T-helper 17 cell (primary cell): ENCODE data around the gene ZNF574. TPM values are rescaled to one million over a fixed set of nuclear protein-coding genes. Genes with fewer than 3 reads are reported as not detected.

Experiments used
- ATAC-seq: fragments of 150-1000 bp; cut with Tn5 transposase; 2 replicates; pipeline ENCODE4 v1.10.0; 2021; ENCODE audit warnings: mild to moderate bottlenecking, moderate library complexity
- DNase-seq, 3 donors: peaks; one replicate each; pipeline versions ENCODE4 v3.0.0 to v3.0.0-alpha.2; 2020 to 2021
- H3K9me3 ChIP-seq: one replicate; pipeline ENCODE4 v1.7.0; 2013; ENCODE audit warnings: low read length, mild to moderate bottlenecking; ENCODE audit not compliant: control insufficient read depth, poor library complexity, severe bottlenecking
- H3K27ac Mint-ChIP-seq: one replicate; pipeline ENCODE4 v1.8.0; 2022; ENCODE audit warnings: mild to moderate bottlenecking, moderate library complexity, mixed read lengths
- H3K27me3 Mint-ChIP-seq: one replicate; pipeline ENCODE4 v1.8.0; 2022; ENCODE audit warnings: mixed read lengths
- H3K36me3 Mint-ChIP-seq: one replicate; pipeline ENCODE4 v1.8.0; 2022; ENCODE audit warnings: low read depth, mixed read lengths
- H3K4me1 Mint-ChIP-seq: one replicate; pipeline ENCODE4 v1.8.0; 2022; ENCODE audit warnings: mild to moderate bottlenecking, mixed read lengths
- H3K4me3 Mint-ChIP-seq: one replicate; pipeline ENCODE4 v1.8.0; 2022; ENCODE audit warnings: mild to moderate bottlenecking, moderate library complexity, mixed read lengths
- total RNA-seq, 4 donors: library from RNA in 2 of 4; stranded (reverse) in 2 of 4; gene quantifications; one replicate each; pipeline ENCODE4 v1.2.3 and lab custom pipeline; 2022 to 2026

Gene ZNF574
- total RNA-seq, 2 donors from 2014 or later: 23.1 to 23.6 TPM

DNA sequence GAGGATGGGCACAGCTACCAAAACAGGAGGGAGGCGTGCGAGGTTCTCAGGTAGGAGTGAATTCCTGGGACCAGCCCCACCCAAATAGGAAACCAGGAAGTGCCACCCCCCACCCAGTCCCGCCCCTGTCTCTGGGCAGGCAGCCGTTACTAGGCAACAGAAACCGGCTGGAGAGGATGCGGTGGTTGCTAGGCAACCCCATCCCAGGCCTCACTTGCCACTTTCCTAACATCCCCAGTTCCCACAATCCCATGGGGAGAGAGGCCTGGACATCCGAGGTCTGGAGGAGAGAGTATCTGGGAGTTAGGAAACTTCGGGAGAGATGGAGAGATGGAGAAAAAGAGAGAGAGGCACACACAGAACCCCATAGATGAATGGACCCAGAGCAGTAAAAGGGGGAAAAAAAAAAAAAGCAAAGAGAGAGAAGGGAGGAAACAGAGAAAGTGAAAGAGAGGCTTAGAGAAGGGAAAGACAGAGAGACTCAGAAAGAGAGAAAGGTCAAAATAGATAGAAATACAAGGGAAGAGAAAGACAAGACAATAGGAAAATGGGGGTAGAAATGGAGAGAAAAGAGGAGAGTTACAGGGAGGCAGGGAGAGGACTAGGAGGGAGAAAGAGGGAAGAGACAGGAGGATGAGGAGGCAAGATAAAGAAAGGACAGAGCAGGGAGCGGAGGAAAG is 9.8 kb upstream of the ZNF574 start:
- peaks cover 15% of the 10 kb centered on the region for H3K27me3 Mint-ChIP-seq
- no peak for ATAC-seq
- no peak for DNase-seq
- peak overlapping the region; percentile 5 for H3K4me3 Mint-ChIP-seq
- no peak overlapping the region for H3K27ac Mint-ChIP-seq
- no peaks in the 10 kb centered on the region for H3K9me3 ChIP-seq
- peaks cover 3% of the 10 kb centered on the region for H3K36me3 Mint-ChIP-seq
- peaks cover 11% of the 10 kb centered on the region for H3K4me1 Mint-ChIP-seq

DNA sequence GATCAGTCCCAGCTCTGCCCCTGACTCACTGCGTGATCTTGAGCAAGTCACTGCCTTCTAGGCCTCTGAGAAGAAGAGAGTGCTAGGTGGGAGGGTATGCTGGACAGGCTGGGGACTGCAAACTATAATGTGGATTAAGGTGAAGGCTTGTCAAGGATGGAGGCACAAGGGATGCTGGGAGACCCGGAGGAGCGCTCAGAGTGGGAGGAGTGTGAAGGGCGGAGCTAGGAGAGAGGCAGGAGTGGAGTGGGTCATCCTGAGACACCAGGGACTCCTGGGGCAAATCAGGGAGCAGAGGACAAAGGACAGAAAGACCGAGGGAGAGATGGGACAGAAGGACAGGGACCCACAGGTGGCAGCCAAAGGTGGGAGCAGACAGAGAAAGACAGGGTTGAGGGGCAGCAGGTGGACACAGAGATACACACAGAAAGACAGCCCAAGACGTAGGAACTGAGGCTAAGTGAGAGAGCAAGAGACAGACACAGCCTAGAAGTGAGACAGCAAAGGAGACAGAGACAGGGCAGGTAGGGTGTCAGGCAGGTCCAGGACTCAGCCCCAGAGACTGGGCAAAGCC is 8.6 kb upstream of the ZNF574 start:
- ATAC-seq (no peak), DNase-seq (no peak)
- Mint-ChIP-seq H3K4me1 (peaks cover 7% of the 10 kb centered on the region), H3K36me3 (no peaks in the 10 kb centered on the region), H3K27ac (no peak overlapping the region), H3K27me3 (peaks cover 9% of the 10 kb centered on the region), H3K4me3 (no peak overlapping the region)
- no peaks in the 10 kb centered on the region for H3K9me3 ChIP-seq

DNA sequence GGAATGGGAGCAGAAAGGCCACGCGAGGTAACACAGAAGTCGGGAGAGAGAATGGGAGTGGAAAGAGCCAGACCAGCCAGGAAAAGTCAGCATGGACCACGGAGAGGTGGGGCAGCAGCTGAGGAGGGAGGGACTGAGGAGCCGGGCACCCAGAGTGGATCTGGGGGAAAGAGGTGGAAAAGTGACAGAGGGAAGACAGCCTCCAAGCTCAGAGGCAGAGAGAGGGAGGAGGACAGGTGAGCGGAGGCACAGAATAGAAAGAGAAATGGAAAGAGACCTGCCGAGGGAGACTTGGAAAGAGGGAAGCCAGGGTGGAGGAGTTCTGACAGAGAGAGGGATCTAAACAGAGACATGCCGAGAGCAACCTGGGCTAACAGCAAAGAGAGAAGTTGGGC is 7.6 kb upstream of the ZNF574 start:
- DNase-seq (no peak), ATAC-seq (no peak)
- H3K27ac Mint-ChIP-seq: no peak overlapping the region
- H3K4me1 Mint-ChIP-seq: peaks cover 6% of the 10 kb centered on the region
- no peak overlapping the region for H3K4me3 Mint-ChIP-seq
- H3K27me3 Mint-ChIP-seq: peaks cover 1% of the 10 kb centered on the region
- H3K9me3 ChIP-seq: no peaks in the 10 kb centered on the region
- H3K36me3 Mint-ChIP-seq: no peaks in the 10 kb centered on the region

DNA sequence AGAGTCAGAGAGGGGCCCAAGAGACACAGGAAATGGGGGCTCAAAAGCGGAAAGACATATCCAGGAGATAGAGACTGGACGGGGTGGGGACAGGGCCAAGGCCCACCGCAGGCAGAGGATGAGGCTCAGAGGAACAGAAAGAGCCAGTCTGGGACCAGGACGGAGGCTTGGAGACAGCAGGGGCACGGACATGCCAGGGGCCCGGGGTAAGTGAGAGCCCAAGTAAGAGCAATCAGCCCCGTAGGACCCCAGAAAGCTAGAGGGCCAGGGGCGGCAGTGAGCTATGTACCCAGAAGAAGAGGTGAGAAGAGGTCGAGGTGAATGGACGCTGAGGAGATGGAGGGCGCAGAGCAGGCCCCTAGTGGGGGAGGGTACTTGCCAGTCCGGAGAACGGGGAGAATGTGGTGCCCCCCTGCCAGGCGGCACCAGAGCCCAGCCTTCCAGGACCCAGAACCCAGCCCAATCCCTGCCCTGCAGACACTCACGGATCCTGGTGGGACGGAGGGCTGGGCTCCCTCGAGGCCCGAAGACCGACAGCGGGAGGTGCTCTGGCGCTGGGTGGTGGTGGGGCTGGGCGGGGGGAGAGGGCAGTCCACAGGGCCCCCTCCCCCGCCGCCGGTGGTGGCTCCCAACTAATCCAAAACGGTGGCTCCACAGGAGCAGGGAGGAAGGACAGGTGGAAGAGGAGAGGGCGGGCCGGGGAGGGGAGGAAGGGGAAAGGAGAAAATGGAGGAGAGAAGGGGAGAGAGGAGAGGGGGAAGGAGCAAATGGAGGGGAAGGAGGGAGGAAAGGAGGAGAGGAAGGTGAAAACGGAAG is 7.0 kb upstream of the ZNF574 start:
- no peaks in the 10 kb centered on the region for H3K27me3 Mint-ChIP-seq
- H3K9me3 ChIP-seq: no peaks in the 10 kb centered on the region
- DNase-seq: no peak
- no peaks in the 10 kb centered on the region for H3K36me3 Mint-ChIP-seq
- H3K27ac Mint-ChIP-seq: no peak overlapping the region
- peaks cover 4% of the 10 kb centered on the region for H3K4me1 Mint-ChIP-seq
- no peak for ATAC-seq
- H3K4me3 Mint-ChIP-seq: no peak overlapping the region

DNA sequence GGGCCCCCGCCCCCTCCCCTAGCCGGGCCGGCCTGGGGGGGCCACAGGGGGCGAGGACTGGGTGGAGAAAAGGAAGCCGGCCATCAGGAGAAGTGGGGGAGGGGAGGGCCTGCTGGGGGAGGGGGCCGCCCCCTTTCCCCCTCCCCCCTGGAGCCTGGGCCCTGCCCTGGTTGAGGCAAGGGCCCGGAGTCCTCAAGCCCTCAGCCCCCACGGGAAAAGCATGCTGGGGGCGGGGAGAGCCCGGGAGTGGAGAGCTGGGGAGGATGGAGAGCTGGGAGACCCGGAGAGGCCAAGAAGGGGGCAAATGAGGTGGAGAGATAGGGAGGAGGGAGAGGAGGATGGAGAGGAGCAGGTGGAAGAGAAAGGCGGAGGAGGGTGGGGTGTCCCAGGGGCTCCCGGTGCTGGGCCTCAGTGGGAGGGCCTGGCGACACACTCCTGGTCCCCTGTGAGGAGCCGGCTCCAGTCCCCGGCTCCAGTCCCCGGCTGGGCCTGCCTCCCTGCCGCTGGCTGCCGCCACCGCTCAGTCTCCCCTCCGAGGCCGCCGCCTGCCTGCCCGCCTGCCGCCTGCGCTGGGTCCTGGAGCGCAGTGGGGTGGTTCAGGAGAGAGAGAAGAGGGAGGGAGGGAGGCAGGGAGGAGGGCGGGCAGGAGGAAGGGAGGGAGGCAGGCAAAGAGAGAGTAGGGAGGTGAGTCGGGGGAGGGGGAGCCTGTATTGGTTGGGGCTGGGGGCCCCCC is 6.2 kb upstream of the ZNF574 start, which contains the start of gene GRIK5:
Gene GRIK5 (minus strand): TSS at position 588 of the 733 bp plus-strand sequence. CDS start 4,436 bp downstream, outside the sequence.
- no peaks in the 10 kb centered on the region for H3K27me3 Mint-ChIP-seq
- no peak within 1 kb of the TSS for H3K4me3 Mint-ChIP-seq
- no peaks in the 10 kb centered on the region for H3K36me3 Mint-ChIP-seq
- ATAC-seq: no peak
- H3K27ac Mint-ChIP-seq: no peak within 1 kb of the TSS
- no peak for DNase-seq
- no peaks in the 10 kb centered on the region for H3K9me3 ChIP-seq
- H3K4me1 Mint-ChIP-seq: no peaks in the 10 kb centered on the region

DNA sequence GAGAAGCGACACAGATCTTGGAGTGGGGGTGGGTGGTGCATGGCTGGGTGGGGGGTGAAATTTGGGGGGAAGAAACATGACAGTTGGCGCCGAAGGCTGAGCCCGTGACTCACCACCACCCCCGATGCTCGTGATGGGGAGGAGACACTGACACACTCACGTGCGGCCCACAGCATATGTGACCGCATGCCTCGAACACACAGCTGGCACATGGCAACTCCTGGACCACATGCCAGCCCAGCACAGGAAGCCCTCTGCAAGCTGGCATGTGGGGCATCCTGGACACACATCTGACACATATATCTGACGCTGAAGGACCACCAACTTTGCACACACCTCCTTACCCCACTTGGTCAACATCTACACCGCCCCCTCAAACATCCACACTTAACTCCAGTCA is 4.7 kb upstream of the ZNF574 start:
- no peaks in the 10 kb centered on the region for H3K9me3 ChIP-seq
- Mint-ChIP-seq H3K4me3 (no peak overlapping the region), H3K36me3 (peaks cover 3% of the 10 kb centered on the region), H3K4me1 (peaks cover 9% of the 10 kb centered on the region), H3K27ac (no peak overlapping the region), H3K27me3 (no peaks in the 10 kb centered on the region)
- DNase-seq: no peak
- no peak for ATAC-seq

DNA sequence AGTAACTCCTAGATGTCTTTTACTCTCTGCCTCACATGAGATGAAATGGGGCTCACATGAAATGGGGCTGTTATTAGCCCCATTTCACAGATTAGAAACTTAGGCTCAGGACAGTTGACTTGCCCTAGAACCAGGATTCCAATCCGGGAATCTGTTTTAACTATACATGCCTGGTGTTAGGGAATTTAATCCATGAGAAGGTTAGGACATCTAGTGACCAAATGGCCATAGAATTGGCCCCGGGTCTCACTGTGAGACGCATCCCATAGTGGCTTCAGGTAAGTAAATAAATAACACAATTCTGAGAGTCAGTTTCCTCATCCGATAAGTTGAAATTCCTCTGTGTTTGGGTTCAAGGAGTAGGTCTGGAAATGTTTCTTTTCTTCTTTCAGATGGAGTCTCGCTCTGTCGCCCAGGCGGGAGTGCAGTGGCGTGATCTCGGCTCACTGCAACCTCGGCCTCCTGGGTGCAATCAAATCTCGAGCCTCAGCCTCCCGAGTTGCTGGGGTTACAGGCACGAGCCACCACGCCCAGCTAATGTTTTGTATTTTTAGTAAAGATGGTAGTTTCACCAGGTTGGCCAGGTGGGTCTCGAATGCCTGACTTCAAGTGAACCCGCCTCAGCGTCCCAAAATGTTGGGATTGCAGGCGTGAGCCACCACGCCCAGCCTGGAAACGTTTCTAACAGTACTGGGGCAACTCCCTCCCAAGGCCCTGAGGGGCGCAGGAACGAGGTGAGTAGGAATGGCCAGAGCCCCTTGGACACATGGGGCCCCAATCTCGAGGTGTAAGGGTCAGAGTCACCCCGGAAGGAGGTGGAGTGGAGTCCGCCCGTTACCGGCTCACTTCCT is 1.2 kb upstream of the ZNF574 start:
- Mint-ChIP-seq H3K27me3 (no peaks in the 10 kb centered on the region), H3K4me3 (peak overlapping the region; percentile 92), H3K36me3 (peaks cover 3% of the 10 kb centered on the region), H3K27ac (peak overlapping the region; percentile 97), H3K4me1 (peaks cover 31% of the 10 kb centered on the region)
- H3K9me3 ChIP-seq: no peaks in the 10 kb centered on the region
- ATAC-seq (no peak), DNase-seq (no peak)

DNA sequence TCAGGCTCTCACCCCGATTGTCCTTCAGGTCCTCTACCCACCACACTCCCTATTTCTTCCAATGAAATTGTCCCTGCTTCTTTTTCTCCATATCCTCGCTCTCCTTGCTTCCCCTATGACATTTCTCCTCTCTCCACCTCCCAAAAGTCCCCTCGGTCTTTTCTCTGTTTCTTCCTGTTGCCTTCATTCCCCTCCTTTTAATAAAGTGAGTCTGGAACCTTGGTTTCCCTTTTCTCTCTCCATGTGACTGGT is 676 bp upstream of the ZNF574 start:
- no peaks in the 10 kb centered on the region for H3K27me3 Mint-ChIP-seq
- no peaks in the 10 kb centered on the region for H3K9me3 ChIP-seq
- peaks cover 31% of the 10 kb centered on the region for H3K4me1 Mint-ChIP-seq
- H3K36me3 Mint-ChIP-seq: peaks cover 3% of the 10 kb centered on the region
- peak overlapping the region; percentile 92 for H3K4me3 Mint-ChIP-seq
- ATAC-seq (peak; percentile 0), DNase-seq (no peak)
- H3K27ac Mint-ChIP-seq: peak overlapping the region; percentile 97

DNA sequence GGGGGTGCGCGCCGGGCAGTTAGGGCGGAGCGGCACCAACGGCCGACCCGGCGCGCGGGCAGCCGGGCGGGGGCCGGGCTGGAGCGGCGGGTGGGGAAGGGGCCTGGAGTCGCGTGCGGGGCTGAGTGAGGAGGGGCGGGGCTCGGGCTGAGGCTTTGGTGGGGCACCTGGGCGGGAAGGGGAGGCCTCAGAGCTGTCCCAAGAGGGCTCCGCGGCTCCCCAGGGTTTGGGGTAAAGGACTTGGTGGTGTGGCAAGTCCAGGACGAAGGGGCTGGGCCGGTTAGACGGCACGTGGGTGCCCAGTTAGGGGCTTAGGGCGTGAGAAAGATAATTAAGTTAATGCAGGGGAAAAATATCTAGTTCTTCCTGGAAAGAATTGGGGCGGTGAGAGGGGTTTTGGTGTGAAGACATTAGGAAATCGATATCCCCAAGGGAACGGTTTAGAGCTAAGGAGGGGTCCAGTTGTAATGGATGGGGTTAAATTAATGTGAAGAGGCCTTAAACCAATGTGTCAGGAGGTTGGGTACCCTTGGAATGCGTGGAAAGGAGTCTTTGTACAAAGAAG is 496 bp downstream of the ZNF574 start:
- peak overlapping the region; percentile 97 for H3K27ac Mint-ChIP-seq
- peaks cover 3% of the 10 kb centered on the region for H3K36me3 Mint-ChIP-seq

DNA sequence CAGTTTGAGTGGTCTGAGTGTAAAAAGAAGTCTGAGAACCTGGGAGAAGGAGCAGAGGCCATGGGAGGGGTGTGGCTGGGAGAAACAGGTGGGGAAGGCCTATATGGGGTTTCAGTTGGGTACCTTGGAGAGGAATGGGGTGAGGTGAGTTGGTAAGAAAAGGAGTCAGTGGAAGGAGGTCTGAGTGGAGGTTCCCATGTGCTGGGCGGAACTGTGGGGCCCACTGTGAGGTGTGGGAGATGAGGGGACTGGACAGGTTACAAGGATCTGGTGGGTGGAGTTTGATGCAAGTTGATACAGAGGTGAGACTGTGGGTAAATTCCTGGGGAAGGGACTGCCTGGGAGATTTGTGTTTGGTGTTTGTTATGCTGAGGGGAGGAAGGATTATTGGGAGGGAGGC is 2.1 kb downstream of the ZNF574 start:
- H3K36me3 Mint-ChIP-seq: peaks cover 3% of the 10 kb centered on the region

More for the DNA sequence above, 496 bp downstream of the ZNF574 start:
- ATAC-seq (peak; percentile 0), DNase-seq (peak in 2 of 3 donors; percentile 22 to 39)
- H3K4me3 Mint-ChIP-seq: peak overlapping the region; percentile 92
- peaks cover 33% of the 10 kb centered on the region for H3K4me1 Mint-ChIP-seq
- H3K27me3 Mint-ChIP-seq: no peaks in the 10 kb centered on the region
- no peaks in the 10 kb centered on the region for H3K9me3 ChIP-seq

DNA sequence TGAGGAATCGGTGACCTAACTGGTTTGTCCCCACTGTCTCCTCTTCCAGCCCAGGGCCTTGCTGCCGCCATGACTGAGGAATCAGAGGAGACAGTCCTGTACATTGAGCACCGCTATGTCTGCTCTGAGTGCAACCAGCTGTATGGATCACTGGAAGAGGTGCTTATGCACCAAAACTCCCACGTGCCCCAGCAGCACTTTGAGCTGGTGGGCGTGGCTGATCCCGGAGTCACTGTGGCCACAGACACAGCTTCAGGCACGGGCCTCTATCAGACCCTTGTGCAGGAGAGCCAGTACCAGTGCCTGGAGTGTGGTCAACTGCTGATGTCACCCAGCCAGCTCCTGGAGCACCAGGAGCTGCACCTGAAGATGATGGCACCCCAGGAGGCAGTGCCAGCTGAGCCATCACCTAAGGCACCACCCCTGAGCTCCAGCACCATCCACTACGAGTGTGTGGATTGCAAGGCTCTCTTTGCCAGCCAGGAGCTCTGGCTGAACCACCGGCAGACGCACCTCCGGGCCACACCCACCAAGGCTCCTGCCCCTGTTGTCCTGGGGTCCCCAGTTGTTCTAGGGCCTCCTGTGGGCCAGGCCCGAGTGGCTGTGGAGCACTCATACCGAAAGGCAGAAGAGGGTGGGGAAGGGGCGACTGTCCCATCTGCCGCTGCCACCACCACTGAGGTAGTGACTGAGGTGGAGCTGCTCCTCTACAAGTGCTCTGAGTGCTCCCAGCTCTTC is 2.7 kb downstream of the ZNF574 start:
- no peak for DNase-seq
- peaks cover 3% of the 10 kb centered on the region for H3K36me3 Mint-ChIP-seq
- peak overlapping the region; percentile 80 for H3K27ac Mint-ChIP-seq
- no peaks in the 10 kb centered on the region for H3K9me3 ChIP-seq
- ATAC-seq: no peak
- peaks cover 38% of the 10 kb centered on the region for H3K4me1 Mint-ChIP-seq
- H3K27me3 Mint-ChIP-seq: no peaks in the 10 kb centered on the region
- H3K4me3 Mint-ChIP-seq: peak overlapping the region; percentile 92

More for the DNA sequence above, 2.1 kb downstream of the ZNF574 start:
- ATAC-seq (no peak), DNase-seq (no peak)
- H3K27me3 Mint-ChIP-seq: no peaks in the 10 kb centered on the region
- H3K4me1 Mint-ChIP-seq: peaks cover 38% of the 10 kb centered on the region
- H3K27ac Mint-ChIP-seq: peak overlapping the region; percentile 97
- peak overlapping the region; percentile 92 for H3K4me3 Mint-ChIP-seq
- no peaks in the 10 kb centered on the region for H3K9me3 ChIP-seq

DNA sequence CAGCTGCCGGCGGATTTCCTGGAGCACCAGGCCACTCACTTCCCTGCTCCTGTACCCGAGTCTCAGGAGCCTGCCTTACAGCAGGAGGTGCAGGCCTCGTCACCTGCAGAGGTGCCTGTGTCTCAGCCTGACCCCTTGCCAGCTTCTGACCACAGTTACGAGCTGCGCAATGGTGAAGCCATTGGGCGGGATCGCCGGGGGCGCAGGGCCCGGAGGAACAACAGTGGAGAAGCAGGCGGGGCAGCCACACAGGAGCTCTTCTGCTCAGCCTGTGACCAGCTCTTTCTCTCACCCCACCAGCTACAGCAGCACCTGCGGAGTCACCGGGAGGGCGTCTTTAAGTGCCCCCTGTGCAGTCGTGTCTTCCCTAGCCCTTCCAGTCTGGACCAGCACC is 3.3 kb downstream of the ZNF574 start:
- peak overlapping the region; percentile 80 for H3K27ac Mint-ChIP-seq
- H3K4me3 Mint-ChIP-seq: peak overlapping the region; percentile 9
- H3K9me3 ChIP-seq: no peaks in the 10 kb centered on the region
- ATAC-seq (no peak), DNase-seq (no peak)
- H3K36me3 Mint-ChIP-seq: peaks cover 3% of the 10 kb centered on the region
- H3K27me3 Mint-ChIP-seq: no peaks in the 10 kb centered on the region
- peaks cover 38% of the 10 kb centered on the region for H3K4me1 Mint-ChIP-seq
